Urinary bladder (tissue), 4 donors: Measurements from ENCODE around the gene EIF5AL1. TPM values are rescaled to one million over a fixed set of nuclear protein-coding genes. Genes with fewer than 3 reads are reported as not detected.
"Not testable (repeated sequence)": the region's sequence is repeated elsewhere in the genome, so short reads cannot be mapped to it uniquely, and the experiment has no call there.

ENCODE experiments used
- DNase-seq: peaks from one replicate; pipeline ENCODE4 v3.0.0-alpha.2; 2015; ENCODE audit errors: extremely low spot score
- H3K27ac ChIP-seq: one replicate; pipeline ENCODE4 v1.5.1; 2013; ENCODE audit warnings: low read depth, mild to moderate bottlenecking, moderate library complexity
- H3K36me3 ChIP-seq: one replicate; pipeline ENCODE4 v1.6.1; 2013; ENCODE audit warnings: mild to moderate bottlenecking, moderate library complexity; ENCODE audit not compliant: insufficient read depth
- H3K4me1 ChIP-seq: one replicate; pipeline ENCODE4 v1.6.1; 2013; ENCODE audit warnings: mild to moderate bottlenecking, moderate library complexity; ENCODE audit not compliant: insufficient read depth
- H3K4me3 ChIP-seq: one replicate; pipeline ENCODE4 v1.5.1; 2013; ENCODE audit warnings: low read depth, low read length
- WGBS: extraction: QIAGEN DNeasy Blood & Tissue Kit; methylation state at CpG from one replicate; pipeline ENCODE4 v1.1.7; 2013; 5-methylcytosine and 5-hydroxymethylcytosine counted together
- polyA plus RNA-seq: library from polyadenylated mRNA; stranded (reverse); fragments of 200-250 nt; gene quantifications from one replicate; pipeline ENCODE4 v1.2.3, GENCODE V29; 2013
- total RNA-seq: library from RNA; depleted of rRNA; stranded (reverse); fragments of >200 nt; gene quantifications from one replicate; pipeline ENCODE4 v1.2.3, GENCODE V29; 2014
- donor health status: healthy with polysubstance abuse.
- donor health status: healthy.

The EIF5AL1 gene
- 0.11 TPM for total RNA-seq
- polyA plus RNA-seq, result 0.85 TPM

DNA sequence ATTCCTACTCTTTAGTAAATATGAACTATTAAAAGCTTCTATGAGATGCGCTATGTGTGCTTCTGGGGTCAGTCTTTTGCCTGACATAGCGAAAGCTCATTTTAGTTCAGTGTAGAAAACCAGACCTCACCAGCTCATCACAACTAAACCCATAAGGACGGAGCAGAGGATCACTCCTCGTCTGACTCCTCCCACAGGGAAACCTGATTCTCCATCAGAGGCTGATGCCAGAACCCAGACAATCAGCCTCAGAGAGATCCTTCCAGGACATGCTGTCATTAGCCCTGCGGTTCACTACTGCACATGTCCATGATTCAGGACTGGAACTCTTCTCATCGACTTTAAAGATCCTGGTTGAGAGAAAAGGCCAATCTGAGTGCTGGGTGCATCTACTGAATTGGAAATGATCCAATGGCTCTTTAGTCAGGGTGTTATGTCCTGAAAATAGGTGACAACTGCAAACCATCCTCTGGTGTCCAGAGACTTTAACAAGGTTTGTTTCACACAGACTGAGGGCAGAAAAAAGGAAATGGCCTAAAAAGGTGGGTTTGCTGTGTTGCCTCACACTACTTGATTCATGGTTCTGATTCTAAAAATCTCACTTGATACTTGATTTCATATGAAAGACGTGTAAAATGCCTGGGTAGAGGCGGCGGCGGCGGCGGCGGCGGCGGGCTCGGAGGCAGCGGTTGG is at the start of gene EIF5AL1:
EIF5AL1 (plus strand) TSS at position 643 of the 693 bp plus-strand sequence. CDS start 117 bp downstream, outside the sequence.
- 91% methylated on average over 16 of the region's 17 CpGs for WGBS
- H3K4me3 ChIP-seq, DNase-seq, H3K4me1 ChIP-seq, H3K36me3 ChIP-seq, H3K27ac ChIP-seq: not testable (repeated sequence)

DNA sequence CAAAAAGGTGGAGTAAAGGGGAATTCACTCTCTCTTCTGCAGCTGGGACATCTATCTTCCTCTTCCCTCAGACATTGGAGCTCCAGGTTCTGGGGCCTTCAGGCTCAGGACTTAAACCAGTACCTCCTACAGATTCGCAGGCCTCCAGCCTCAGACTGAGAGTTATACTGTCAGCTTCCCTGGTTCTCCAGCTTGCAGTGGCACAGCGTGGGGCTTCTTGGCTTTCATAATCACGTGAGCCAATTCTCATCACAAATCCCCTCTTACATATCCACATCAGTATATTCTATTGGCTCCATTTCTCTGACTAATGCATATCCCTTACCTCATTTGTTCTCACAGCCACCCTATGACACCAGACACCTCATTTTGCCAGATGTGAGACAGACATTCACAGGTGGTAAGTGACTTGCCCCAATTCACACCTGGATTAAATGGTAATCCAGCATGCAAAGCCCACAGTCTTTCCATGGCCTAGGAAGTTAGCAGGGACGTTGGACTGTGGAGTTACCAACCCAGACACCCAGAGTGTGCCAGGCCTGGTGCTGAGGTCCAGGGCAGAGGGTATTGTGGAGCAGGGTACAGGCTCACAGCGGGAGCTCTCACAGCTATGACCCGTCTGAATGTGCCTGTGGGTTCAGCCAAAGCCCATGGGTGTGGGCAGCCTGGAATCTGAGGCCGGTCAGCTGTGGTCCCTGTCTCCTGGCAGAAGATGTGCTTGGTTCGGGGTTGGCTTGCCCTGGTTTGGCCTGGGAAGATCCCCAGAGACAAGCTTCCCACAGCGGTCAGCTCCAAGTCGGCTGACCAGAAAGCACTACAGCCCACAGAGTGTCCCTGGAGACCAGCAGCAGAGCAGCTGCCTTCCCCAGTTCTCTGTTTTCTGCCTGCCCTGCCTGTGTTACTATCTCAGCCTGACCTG is 48.5 kb upstream of the EIF5AL1 start:
- 77% methylated on average over 10 of the region's 10 CpGs for WGBS
- H3K36me3 ChIP-seq, result no peaks in the 10 kb centered on the region
- no peak overlapping the region for H3K4me3 ChIP-seq
- DNase-seq, result no peak
- no peak overlapping the region for H3K27ac ChIP-seq
- H3K4me1 ChIP-seq, result no peaks in the 10 kb centered on the region

DNA sequence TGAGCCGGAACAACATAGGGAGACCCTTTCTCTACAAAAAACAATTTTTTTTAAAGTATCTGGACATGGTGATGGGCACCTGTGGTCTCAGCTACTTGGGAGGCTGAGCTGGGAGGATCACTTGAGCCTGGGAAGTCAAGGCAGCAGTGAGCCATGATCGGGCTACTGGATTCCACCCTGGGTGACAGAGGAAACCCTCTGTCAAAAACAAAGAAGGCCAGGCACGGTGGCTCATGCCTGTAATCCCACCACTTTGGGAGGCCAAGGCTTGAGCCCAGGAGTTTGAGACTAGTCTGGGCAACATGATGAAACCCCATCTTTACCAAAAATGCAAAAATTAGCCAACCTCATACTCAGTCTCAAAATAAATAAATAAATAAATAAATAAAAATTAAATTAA is 47.0 kb upstream of the EIF5AL1 start:
- no peak for DNase-seq
- Histone ChIP-seq H3K27ac (no peak overlapping the region), H3K4me3 (no peak overlapping the region), H3K4me1 (no peaks in the 10 kb centered on the region), H3K36me3 (no peaks in the 10 kb centered on the region)
- 96% methylated on average over 3 of the region's 3 CpGs for WGBS

DNA sequence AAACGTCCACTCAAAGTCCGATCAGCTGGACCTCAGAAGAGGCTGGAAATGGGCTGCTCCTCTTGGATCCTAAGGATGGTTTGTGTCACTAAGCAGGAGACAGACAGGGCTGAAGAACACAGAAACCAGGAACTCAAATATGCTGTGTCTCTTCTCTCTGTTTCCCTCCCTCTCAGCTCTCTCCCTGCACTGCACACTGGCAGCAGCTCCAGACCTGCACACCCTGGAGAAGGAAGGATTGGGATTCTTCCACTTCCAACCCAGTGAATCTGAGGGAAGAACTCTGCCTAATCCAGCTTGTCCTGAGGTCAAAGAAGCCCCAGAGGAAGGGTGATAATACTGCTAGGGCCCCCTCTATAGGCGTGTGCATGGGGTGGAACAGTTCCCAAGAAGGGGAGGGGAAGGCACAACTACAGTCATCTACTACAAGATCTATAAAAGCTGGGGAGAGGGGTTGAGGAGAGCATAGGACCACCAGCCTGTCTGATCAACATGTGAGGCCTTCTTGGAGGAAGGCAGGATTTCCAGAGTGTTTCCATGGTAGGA is 44.2 kb upstream of the EIF5AL1 start:
- no peak overlapping the region for H3K27ac ChIP-seq
- no peak for DNase-seq
- H3K36me3 ChIP-seq, result no peaks in the 10 kb centered on the region
- WGBS, result 59% methylated on average over 3 of the region's 3 CpGs
- H3K4me3 ChIP-seq, result no peak overlapping the region
- H3K4me1 ChIP-seq, result no peaks in the 10 kb centered on the region

DNA sequence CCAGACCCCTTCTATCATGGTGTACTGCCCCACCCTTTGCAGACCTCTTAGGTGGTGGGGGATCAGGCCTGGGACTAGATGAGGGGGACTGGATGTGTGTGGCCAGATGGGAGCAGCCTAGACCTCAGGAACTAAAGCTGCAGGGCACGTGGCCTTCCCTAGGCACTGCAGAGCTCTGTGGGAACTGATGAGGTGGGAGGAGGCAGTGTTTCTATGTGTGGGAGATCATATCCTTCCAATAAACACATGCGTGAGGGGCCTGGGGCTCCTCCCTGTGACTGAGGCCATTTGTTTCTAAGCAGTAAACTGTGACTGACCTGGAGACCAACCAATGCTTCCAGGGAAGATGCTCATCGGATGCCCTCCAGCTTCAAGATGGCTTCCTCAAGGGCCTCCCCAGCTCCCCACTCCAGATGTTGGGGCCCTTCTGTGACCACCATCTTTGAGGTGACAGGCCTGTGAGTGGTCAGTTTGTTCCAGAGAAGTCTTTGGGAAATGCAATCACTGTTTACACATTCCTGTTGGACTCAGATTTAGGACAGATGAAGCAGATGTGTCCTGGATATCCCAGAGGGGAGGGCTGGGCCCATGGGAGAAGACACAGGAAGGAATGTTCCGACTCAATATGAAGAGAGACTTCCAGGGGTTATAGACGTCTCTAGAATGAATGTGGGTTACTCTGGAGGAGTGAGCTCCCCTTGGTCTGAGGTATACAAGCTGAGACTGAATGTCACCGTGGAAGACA is 43.3 kb upstream of the EIF5AL1 start:
- H3K4me1 ChIP-seq, result no peaks in the 10 kb centered on the region
- H3K36me3 ChIP-seq, result no peaks in the 10 kb centered on the region
- 77% methylated on average over 6 of the region's 6 CpGs for WGBS
- H3K27ac ChIP-seq, result no peak overlapping the region
- H3K4me3 ChIP-seq, result no peak overlapping the region
- no peak for DNase-seq

DNA sequence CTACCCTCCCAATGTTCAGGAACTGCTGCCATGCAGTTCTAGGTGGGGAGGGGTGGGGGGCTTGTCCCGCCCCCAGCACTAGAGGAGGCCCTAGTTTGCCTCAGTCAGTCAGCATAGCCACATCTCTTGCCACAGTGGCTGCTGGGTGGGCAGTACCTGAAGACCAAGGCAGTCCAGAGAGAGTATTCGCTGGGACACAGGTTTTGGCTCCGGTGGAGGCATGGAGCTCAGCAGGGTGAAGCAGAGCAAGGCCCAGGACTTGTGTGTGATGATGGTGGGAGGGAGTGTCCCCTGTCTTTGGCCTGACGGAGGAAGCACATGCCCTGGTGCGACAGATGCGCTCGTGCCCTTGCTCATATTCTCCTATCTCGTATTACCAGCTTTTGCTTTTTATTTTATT is 42.2 kb upstream of the EIF5AL1 start:
- Histone ChIP-seq H3K4me3 (no peak overlapping the region), H3K36me3 (no peaks in the 10 kb centered on the region), H3K27ac (no peak overlapping the region), H3K4me1 (no peaks in the 10 kb centered on the region)
- WGBS, result 96% methylated on average over 8 of the region's 8 CpGs
- DNase-seq, result no peak

DNA sequence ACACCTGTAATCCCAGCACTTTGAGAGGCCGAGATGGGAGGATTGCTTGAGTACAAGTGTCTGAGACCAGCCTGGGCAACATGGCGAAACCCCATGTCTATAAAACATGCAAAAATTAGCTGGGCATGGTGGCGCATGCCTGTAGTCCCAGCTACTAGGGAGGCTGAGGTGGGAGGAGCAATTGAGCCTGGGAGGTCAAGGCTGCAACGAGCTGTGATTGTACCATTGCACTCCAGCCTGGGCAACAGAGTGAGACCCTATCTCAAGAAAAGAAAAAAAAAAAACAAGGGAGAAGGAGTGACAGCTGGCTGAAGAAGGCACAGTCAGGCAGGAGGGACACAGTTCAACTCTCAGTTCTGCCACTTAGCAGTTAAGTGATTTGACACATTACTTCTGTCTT is 40.6 kb upstream of the EIF5AL1 start:
- H3K4me1 ChIP-seq, result no peaks in the 10 kb centered on the region
- DNase-seq, result no peak
- H3K4me3 ChIP-seq, result no peak overlapping the region
- 95% methylated on average over 4 of the region's 4 CpGs for WGBS
- no peaks in the 10 kb centered on the region for H3K36me3 ChIP-seq
- H3K27ac ChIP-seq, result no peak overlapping the region

- DNase-seq, result no peak
- WGBS, result 90% methylated on average over 7 of the region's 7 CpGs
- Histone ChIP-seq H3K36me3 (no peaks in the 10 kb centered on the region), H3K4me3 (no peak overlapping the region), H3K4me1 (no peaks in the 10 kb centered on the region), H3K27ac (no peak overlapping the region)
Observed at GRCh38 chr10:79472449-79472848, 39.9 kb upstream of the EIF5AL1 start.

GRCh38 chr10:79472951-79473350 is 39.4 kb upstream of the EIF5AL1 start:
- no peaks in the 10 kb centered on the region for H3K4me1 ChIP-seq
- no peak overlapping the region for H3K27ac ChIP-seq
- no peak for DNase-seq
- no peak overlapping the region for H3K4me3 ChIP-seq
- 49% methylated on average over 5 of the region's 5 CpGs for WGBS
- H3K36me3 ChIP-seq, result no peaks in the 10 kb centered on the region

GRCh38 chr10:79473496-79474095 is 38.7 kb upstream of the EIF5AL1 start:
- WGBS, result 93% methylated on average over 5 of the region's 5 CpGs
- Histone ChIP-seq H3K4me1 (no peaks in the 10 kb centered on the region), H3K36me3 (no peaks in the 10 kb centered on the region), H3K27ac (no peak overlapping the region), H3K4me3 (no peak overlapping the region)
- DNase-seq, result no peak

DNA sequence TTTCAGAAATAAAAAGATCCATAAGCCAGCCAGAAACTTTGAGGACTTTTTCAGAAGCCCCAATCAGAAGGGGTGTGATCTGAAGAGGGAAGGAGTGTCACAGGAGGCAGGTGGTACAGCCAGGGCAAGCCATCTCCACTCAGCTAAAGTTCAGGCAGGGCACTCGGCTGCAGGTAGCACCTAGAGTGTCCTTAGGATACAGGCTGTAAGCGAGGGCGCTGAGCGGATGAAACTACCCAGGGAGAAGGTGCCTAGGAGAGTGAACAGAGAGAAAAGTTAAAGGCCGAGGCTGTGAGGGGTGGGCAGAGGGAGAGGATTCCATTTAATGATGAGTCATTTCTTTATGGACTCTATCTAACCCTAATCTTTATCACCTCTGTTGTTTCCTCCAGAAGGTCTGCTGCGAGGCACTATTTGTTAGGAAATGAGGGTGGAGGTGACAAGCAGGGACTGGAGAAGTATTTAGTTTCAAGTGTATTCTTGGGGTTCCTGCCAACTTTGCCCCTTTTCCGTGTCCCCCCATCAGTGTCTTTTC is 37.1 kb upstream of the EIF5AL1 start:
- Histone ChIP-seq H3K4me1 (no peaks in the 10 kb centered on the region), H3K27ac (no peak overlapping the region), H3K36me3 (no peaks in the 10 kb centered on the region), H3K4me3 (no peak overlapping the region)
- DNase-seq, result no peak
- 89% methylated on average over 7 of the region's 7 CpGs for WGBS

DNA sequence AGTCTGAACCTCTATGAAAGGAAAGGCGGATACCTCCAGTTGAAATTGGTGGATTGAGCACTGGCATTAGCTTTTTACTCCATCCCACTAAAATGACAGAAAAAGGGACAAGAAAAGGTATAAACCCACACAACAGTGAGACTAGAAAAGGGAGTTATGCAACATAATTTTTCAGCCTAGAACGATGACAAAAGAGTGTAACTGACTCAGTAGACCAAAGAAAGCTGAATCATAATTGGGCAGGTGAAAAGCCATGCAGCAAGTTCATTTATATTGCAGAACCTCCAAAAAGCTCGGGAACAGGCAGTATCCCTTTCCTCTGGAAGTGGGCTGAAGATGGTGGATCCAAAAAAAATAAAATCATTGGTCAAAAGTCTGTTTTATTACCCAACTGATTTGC is 36.5 kb upstream of the EIF5AL1 start:
- WGBS, result 91% methylated on average over 3 of the region's 3 CpGs
- H3K36me3 ChIP-seq, result no peaks in the 10 kb centered on the region
- H3K4me1 ChIP-seq, result no peaks in the 10 kb centered on the region
- no peak overlapping the region for H3K4me3 ChIP-seq
- DNase-seq, result no peak
- H3K27ac ChIP-seq, result no peak overlapping the region

DNA sequence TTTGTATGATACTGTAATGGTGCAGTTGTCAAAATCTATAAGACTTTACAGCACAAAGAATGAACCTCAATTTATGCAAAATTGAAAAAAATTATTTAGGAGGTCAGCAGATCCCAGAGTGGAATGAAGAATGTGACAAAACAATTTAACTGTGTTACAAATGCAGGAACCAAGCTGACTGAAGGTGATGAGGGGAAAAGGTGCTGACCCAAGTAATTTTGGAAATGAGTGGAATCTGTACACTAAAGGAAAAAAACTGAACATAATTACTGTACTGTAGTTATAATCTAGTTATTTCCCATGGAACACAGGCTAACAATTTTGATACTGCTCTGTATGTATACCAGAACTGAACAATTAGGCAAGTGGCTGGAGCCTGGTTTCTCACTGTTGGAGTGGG is 35.7 kb upstream of the EIF5AL1 start:
- Histone ChIP-seq H3K36me3 (no peaks in the 10 kb centered on the region), H3K4me1 (no peaks in the 10 kb centered on the region), H3K27ac (no peak overlapping the region), H3K4me3 (no peak overlapping the region)
- no peak for DNase-seq
